Panc1 (cell line): ENCODE results near the gene SIGLEC1.

Experiments
- POLR2AphosphoS5 ChIP-seq: IDR thresholded peaks from 2 replicates; pipeline ENCODE4 v1.6.1; 2012; ENCODE audit warnings: mild to moderate bottlenecking, low read depth, low read length, moderate library complexity
- SIN3A ChIP-seq: IDR thresholded peaks from 2 replicates; pipeline ENCODE4 v1.6.1; 2012; ENCODE audit warnings: low read depth, mild to moderate bottlenecking, low read length, moderate library complexity, borderline replicate concordance; ENCODE audit not compliant: insufficient read depth
- TCF7L2 ChIP-seq: IDR thresholded peaks from 2 replicates; pipeline ENCODE4 v1.6.1; 2011; ENCODE audit warnings: mild to moderate bottlenecking, low read depth, low read length, inconsistent platforms
- TF ChIP-seq, protein P1 (sequence below): fragments of 450-650 bp; IDR thresholded peaks from 2 replicates; pipeline ENCODE4 v1.5.1; 2017; ENCODE audit warnings: mild to moderate bottlenecking

DNA sequence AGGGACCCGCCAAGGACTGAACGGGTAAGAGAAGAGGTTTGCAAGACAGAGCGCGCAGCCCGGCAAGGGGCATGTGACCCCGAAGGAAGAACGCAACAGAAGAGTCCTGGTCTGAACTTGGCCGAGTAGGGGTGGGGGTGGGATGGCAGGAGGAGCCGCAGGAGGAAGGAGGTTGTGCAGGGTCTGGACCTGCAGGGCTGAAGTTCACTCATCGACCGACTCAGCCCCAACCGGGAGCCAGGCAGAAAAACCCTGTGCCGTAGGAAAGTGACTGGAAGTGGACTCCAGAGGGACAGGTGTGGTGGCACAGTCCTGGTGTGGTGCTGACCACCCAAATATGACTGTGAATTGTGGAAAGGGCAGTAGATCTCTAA, 40.0 kb upstream of the SIGLEC1 start:
- TF ChIP-seq, protein P1, sequence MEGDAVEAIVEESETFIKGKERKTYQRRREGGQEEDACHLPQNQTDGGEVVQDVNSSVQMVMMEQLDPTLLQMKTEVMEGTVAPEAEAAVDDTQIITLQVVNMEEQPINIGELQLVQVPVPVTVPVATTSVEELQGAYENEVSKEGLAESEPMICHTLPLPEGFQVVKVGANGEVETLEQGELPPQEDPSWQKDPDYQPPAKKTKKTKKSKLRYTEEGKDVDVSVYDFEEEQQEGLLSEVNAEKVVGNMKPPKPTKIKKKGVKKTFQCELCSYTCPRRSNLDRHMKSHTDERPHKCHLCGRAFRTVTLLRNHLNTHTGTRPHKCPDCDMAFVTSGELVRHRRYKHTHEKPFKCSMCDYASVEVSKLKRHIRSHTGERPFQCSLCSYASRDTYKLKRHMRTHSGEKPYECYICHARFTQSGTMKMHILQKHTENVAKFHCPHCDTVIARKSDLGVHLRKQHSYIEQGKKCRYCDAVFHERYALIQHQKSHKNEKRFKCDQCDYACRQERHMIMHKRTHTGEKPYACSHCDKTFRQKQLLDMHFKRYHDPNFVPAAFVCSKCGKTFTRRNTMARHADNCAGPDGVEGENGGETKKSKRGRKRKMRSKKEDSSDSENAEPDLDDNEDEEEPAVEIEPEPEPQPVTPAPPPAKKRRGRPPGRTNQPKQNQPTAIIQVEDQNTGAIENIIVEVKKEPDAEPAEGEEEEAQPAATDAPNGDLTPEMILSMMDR: no peak
- TF ChIP-seq POLR2AphosphoS5 (no peak), SIN3A (no peak), TCF7L2 (no peak)
